H9 (cell line): Measurements from ENCODE around the gene CXCL8. TPM values are rescaled to one million over a fixed set of nuclear protein-coding genes. Genes with fewer than 3 reads are reported as not detected.

Experiments used
- DNase-seq: peaks from one replicate; pipeline ENCODE4 v3.0.0-alpha.2; 2017
- H2AFZ ChIP-seq: one replicate; pipeline ENCODE4 v1.6.1; 2013; ENCODE audit warnings: mild to moderate bottlenecking, low read length, control low read depth, moderate library complexity
- H2AK5ac ChIP-seq: 2 replicates; pipeline ENCODE4 v1.6.1; 2013; ENCODE audit warnings: low read length, control low read depth, mixed read lengths; ENCODE audit not compliant: insufficient read length
- H2BK120ac ChIP-seq: one replicate; pipeline ENCODE4 v1.6.1; 2013; ENCODE audit warnings: low read depth, mild to moderate bottlenecking, low read length, control low read depth, inconsistent platforms; ENCODE audit not compliant: poor library complexity, severe bottlenecking
- H2BK12ac ChIP-seq: 2 replicates; pipeline ENCODE4 v1.6.1; 2013; ENCODE audit warnings: low read length, control low read depth, mixed read lengths, low read depth; ENCODE audit not compliant: insufficient read length
- H2BK15ac ChIP-seq: 2 replicates; pipeline ENCODE4 v1.6.1; 2013; ENCODE audit warnings: low read depth, low read length, control low read depth
- H2BK20ac ChIP-seq: one replicate; pipeline ENCODE4 v1.6.1; 2013; ENCODE audit warnings: low read depth, mild to moderate bottlenecking, low read length, control low read depth, inconsistent platforms; ENCODE audit not compliant: poor library complexity, severe bottlenecking
- H2BK5ac ChIP-seq: 2 replicates; pipeline ENCODE4 v1.6.1; 2013; ENCODE audit warnings: low read length, control low read depth, mixed read lengths; ENCODE audit not compliant: insufficient read length
- H3K14ac ChIP-seq: 2 replicates; pipeline ENCODE4 v1.6.1; 2013; ENCODE audit warnings: low read length, control low read depth; ENCODE audit not compliant: insufficient read depth
- H3K18ac ChIP-seq: 2 replicates; pipeline ENCODE4 v1.6.1; 2013; ENCODE audit warnings: low read depth, mild to moderate bottlenecking, mixed read lengths, low read length, control low read depth; ENCODE audit not compliant: insufficient read length
- H3K23ac ChIP-seq: 2 replicates; pipeline ENCODE4 v1.6.1; 2013; ENCODE audit warnings: low read length, control low read depth, mixed read lengths, low read depth; ENCODE audit not compliant: insufficient read length
- H3K23me2 ChIP-seq: 2 replicates; pipeline ENCODE4 v1.6.1; 2013; ENCODE audit warnings: low read depth, mild to moderate bottlenecking, mixed read lengths, low read length, control low read depth; ENCODE audit not compliant: insufficient read length, poor library complexity, severe bottlenecking
- H3K27ac ChIP-seq: 2 replicates; pipeline ENCODE4 v1.5.1; 2013; ENCODE audit warnings: low read length, control low read depth, mixed read lengths, low read depth; ENCODE audit not compliant: insufficient read length
- H3K27me3 ChIP-seq: 2 replicates; pipeline ENCODE4 v1.6.1; 2013; ENCODE audit warnings: low read length, control low read depth, inconsistent platforms; ENCODE audit not compliant: insufficient read depth
- H3K4ac ChIP-seq: 2 replicates; pipeline ENCODE4 v1.6.1; 2013; ENCODE audit warnings: low read depth, mild to moderate bottlenecking, control low read depth, inconsistent platforms, low read length, moderate library complexity
- H3K4me1 ChIP-seq: 2 replicates; pipeline ENCODE4 v1.6.1; 2013; ENCODE audit warnings: low read length, control low read depth, inconsistent platforms; ENCODE audit not compliant: insufficient read depth
- H3K4me2 ChIP-seq: 2 replicates; pipeline ENCODE4 v1.6.1; 2013; ENCODE audit warnings: low read length, control low read depth, mixed read lengths; ENCODE audit not compliant: insufficient read length, insufficient read depth
- H3K56ac ChIP-seq: 2 replicates; pipeline ENCODE4 v1.6.1; 2013; ENCODE audit warnings: low read depth, mild to moderate bottlenecking, mixed read lengths, low read length, control low read depth; ENCODE audit not compliant: insufficient read length
- H3K79me1 ChIP-seq: 2 replicates; pipeline ENCODE4 v1.6.1; 2013; ENCODE audit warnings: low read depth, mild to moderate bottlenecking, moderate library complexity, low read length, control low read depth, inconsistent platforms; ENCODE audit not compliant: insufficient read depth, poor library complexity, severe bottlenecking
- H3K79me2 ChIP-seq: 2 replicates; pipeline ENCODE4 v1.6.1; 2013; ENCODE audit warnings: low read length, control low read depth, inconsistent platforms; ENCODE audit not compliant: insufficient read depth
- H3K9ac ChIP-seq: 2 replicates; pipeline ENCODE4 v1.6.1; 2013; ENCODE audit warnings: low read length, control low read depth, mixed read lengths; ENCODE audit not compliant: insufficient read length; ENCODE audit errors: extremely low read depth
- H3K9me3 ChIP-seq: one replicate; pipeline ENCODE4 v1.6.1; 2013; ENCODE audit warnings: low read depth, low read length, inconsistent platforms; ENCODE audit not compliant: control insufficient read depth
- H3T11ph ChIP-seq: one replicate; pipeline ENCODE4 v1.6.1; 2013; ENCODE audit warnings: mild to moderate bottlenecking, low read length, control low read depth, inconsistent platforms
- H4K20me1 ChIP-seq: one replicate; pipeline ENCODE4 v1.6.1; 2013; ENCODE audit not compliant: control insufficient read depth, insufficient read length, insufficient read depth
- H4K5ac ChIP-seq: 2 replicates; pipeline ENCODE4 v1.6.1; 2013; ENCODE audit warnings: low read depth, mild to moderate bottlenecking, mixed read lengths, low read length, control low read depth; ENCODE audit not compliant: insufficient read length
- H4K8ac ChIP-seq: replicated peaks from 2 replicates; pipeline ENCODE4 v1.6.1; 2013; ENCODE audit warnings: low read length, control low read depth, mixed read lengths, low read depth; ENCODE audit not compliant: insufficient read length
- H4K91ac ChIP-seq: 2 replicates; pipeline ENCODE4 v1.6.1; 2013; ENCODE audit warnings: low read depth, mild to moderate bottlenecking, moderate library complexity, mixed read lengths, low read length, control low read depth; ENCODE audit not compliant: insufficient read length
- H3K27ac Mint-ChIP-seq, 3 experiments: 2 replicates in 2 of 3; 3 replicates in 1 of 3; pipeline ENCODE4 v1.8.0; 2020 to 2021; ENCODE audit warnings: mixed read lengths in 3 of 3, mild to moderate bottlenecking in 1 of 3, moderate library complexity in 1 of 3
- H3K27me3 Mint-ChIP-seq: 2 replicates; pipeline ENCODE4 v1.8.0; 2021; ENCODE audit warnings: low read depth, mild to moderate bottlenecking, moderate library complexity, mixed read lengths
- H3K36me3 Mint-ChIP-seq, 3 experiments: 2 replicates in 2 of 3; 3 replicates in 1 of 3; pipeline ENCODE4 v1.8.0; 2020 to 2021; ENCODE audit warnings: low read depth in 3 of 3, mixed read lengths in 3 of 3; ENCODE audit not compliant: insufficient read depth in 1 of 3
- H3K4me1 Mint-ChIP-seq, 2 experiments: 2 replicates each; pipeline ENCODE4 v1.8.0; 2020; ENCODE audit warnings: mixed read lengths in 2 of 2
- H3K4me3 Mint-ChIP-seq, 2 experiments: 2 replicates in 1 of 2; 3 replicates in 1 of 2; pipeline ENCODE4 v1.8.0; 2020 to 2021; ENCODE audit warnings: mild to moderate bottlenecking in 2 of 2, mixed read lengths in 2 of 2, moderate library complexity in 1 of 2
- H3K9me3 Mint-ChIP-seq, 2 experiments: 2 replicates in 1 of 2; 3 replicates in 1 of 2; pipeline ENCODE4 v1.8.0; 2020; ENCODE audit warnings: mild to moderate bottlenecking in 2 of 2, mixed read lengths in 2 of 2, moderate library complexity in 1 of 2
- CTCF ChIP-seq: fragments of 200-600 bp; sonication (generic); conservative IDR thresholded peaks from 3 replicates; pipeline ENCODE4 v1.8.0; 2021; ENCODE audit warnings: antibody characterized with exemption, mild to moderate bottlenecking
- WGBS: extraction: QIAGEN DNeasy Blood & Tissue Kit; methylation state at CpG from one replicate; pipeline ENCODE4 v1.1.7; 2013; ENCODE audit warnings: missing lambda C conversion rate, low lambda C conversion rate, mixed read lengths; ENCODE audit not compliant: insufficient read length; ENCODE audit errors: extremely low coverage; 5-methylcytosine and 5-hydroxymethylcytosine counted together
- total RNA-seq: library from RNA; stranded (reverse); gene quantifications from 2 replicates; pipeline ENCODE4 v1.2.1, GENCODE V29; 2021

CXCL8 gene
- total RNA-seq, 1 experiment from 2014 or later, result not detected

GRCh38 chr4:73725510-73725909 is 14.9 kb upstream of the CXCL8 start:
- H2BK5ac ChIP-seq, result no peak overlapping the region
- Mint-ChIP-seq H3K27ac (no peak overlapping the region), H3K4me1 (peaks cover 2 to 4% of the 10 kb centered on the region in 2 experiments; a peak in 2 of 4 replicates), H3K27me3 (no peaks in the 10 kb centered on the region), H3K36me3 (no peaks in the 10 kb centered on the region), H3K4me3 (no peak overlapping the region), H3K9me3 (no peaks in the 10 kb centered on the region)
- H4K5ac ChIP-seq, result no peak overlapping the region
- H2BK20ac ChIP-seq, result no peak overlapping the region
- H3K56ac ChIP-seq, result no peak overlapping the region
- no peak for TF ChIP-seq CTCF
- H3K4ac ChIP-seq, result no peak overlapping the region
- no peak overlapping the region for H3K23ac ChIP-seq
- no peak overlapping the region for H4K8ac ChIP-seq
- no peak overlapping the region for H3T11ph ChIP-seq
- no peak overlapping the region for H3K18ac ChIP-seq
- no peaks in the 10 kb centered on the region for H3K9me3 ChIP-seq
- H3K4me2 ChIP-seq, result no peak overlapping the region
- no peak overlapping the region for H2AK5ac ChIP-seq
- no peaks in the 10 kb centered on the region for H3K79me1 ChIP-seq
- H2AFZ ChIP-seq, result no peak overlapping the region
- no peak overlapping the region for H3K27ac ChIP-seq
- no peak for DNase-seq
- no peak overlapping the region for H2BK15ac ChIP-seq
- H3K14ac ChIP-seq, result no peak overlapping the region
- no CpG with 5 or more reads among the region's 4 CpGs for WGBS
- no peak overlapping the region for H2BK12ac ChIP-seq
- H3K4me1 ChIP-seq, result peaks cover 2% of the 10 kb centered on the region; the same call in 1 of the 2 replicates
- no peaks in the 10 kb centered on the region for H3K23me2 ChIP-seq
- H4K91ac ChIP-seq, result no peak overlapping the region
- H3K27me3 ChIP-seq, result no peaks in the 10 kb centered on the region
- H3K79me2 ChIP-seq, result no peaks in the 10 kb centered on the region
- no peaks in the 10 kb centered on the region for H4K20me1 ChIP-seq
- no peak overlapping the region for H3K9ac ChIP-seq
- H2BK120ac ChIP-seq, result no peak overlapping the region
